HG02981 (cell line): ENCODE results near the gene MOGAT1.
"Not testable (repeated sequence)": the region's sequence is repeated elsewhere in the genome, so short reads cannot be mapped to it uniquely, and the experiment has no call there.

Source experiments
- ATAC-seq: cut with Tn5 transposase; IDR thresholded peaks from one replicate; pipeline ENCODE4 v1.9.1; 2021; ENCODE audit warnings: mild to moderate bottlenecking, moderate library complexity; ENCODE audit not compliant: unreplicated experiment

MOGAT1 gene

GRCh38 chr2:222708274-222708710 is 36.8 kb downstream of the MOGAT1 start:
- no peak for ATAC-seq

- ATAC-seq, result peak; percentile 45
Measured at GRCh38 chr2:222709191-222709891, 37.9 kb downstream of the MOGAT1 start.

GRCh38 chr2:222710736-222711135 is 39.3 kb downstream of the MOGAT1 start:
- ATAC-seq, result no peak

- no peak for ATAC-seq
Measured at GRCh38 chr2:222711315-222711940, 40.0 kb downstream of the MOGAT1 start.

GRCh38 chr2:222713002-222713401 is 41.5 kb downstream of the MOGAT1 start:
- ATAC-seq, result no peak

- ATAC-seq, result no peak
Measured at GRCh38 chr2:222714361-222715241, 43.1 kb downstream of the MOGAT1 start.

GRCh38 chr2:222715742-222716141 is 44.3 kb downstream of the MOGAT1 start:
- no peak for ATAC-seq

GRCh38 chr2:222719787-222720186 is 48.3 kb downstream of the MOGAT1 start:
- ATAC-seq, result not testable (repeated sequence)

DNA sequence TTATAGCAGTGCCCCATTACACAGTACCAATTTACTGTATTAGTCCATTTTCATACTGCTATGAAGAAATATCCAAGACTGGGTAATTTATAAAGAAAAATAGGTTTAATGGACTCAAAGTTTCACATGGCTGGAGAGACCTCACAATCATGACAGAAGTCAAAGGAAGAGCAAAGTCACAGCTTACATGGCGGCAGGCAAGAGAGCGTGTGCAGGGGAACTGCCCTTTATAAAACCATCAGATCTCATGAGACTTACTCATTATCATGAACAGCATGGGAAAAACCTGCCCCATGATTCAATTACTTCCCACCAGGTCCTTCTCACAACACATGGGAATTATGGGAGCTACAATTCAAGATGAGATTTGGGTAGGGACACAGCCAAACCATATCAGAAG is 50.1 kb downstream of the MOGAT1 start:
- not testable (repeated sequence) for ATAC-seq

- peak; percentile 100 for ATAC-seq
Measured at GRCh38 chr2:222722327-222722946, 51.0 kb downstream of the MOGAT1 start.

DNA sequence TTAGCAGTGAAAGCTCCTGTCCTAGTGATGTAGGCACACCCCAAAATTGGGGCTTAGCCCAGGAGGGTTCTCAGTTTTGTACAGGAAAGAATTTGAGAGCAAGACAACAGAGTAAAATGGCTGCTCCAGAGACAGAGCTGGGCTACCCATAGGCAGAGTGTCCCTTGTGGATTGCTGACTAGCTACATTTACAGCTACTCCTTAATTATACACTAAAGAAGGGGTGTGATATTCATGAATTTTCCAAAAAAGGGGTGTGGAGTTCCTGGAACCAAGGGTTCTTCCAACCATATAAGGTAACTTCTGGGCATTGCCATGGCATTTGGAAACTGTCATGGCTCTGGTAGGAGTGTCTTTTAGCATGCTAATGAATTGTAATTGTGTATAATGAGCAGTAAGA is 52.8 kb downstream of the MOGAT1 start:
- no peak for ATAC-seq

DNA sequence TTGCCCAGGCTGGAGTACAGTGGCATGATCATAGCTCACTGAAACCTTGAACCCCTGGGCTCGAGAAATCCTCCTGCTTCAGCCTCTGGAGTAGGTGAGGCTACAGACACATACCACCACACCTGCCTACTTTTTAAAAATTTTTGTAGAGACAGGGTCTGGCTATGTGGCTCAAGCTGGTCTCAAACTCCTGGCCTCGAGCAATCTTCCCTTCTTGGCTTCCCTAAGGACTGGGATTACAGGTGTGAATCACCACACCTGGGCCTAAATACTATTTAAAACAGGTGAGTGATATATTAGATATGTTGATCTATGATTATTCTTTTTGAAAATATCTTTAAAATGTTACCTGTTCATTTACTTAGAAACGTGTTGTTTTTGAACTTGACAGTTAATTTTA is 57.2 kb downstream of the MOGAT1 start:
- peak; percentile 3 for ATAC-seq

GRCh38 chr2:222730366-222730999 is 59.0 kb downstream of the MOGAT1 start:
- ATAC-seq, result peak; percentile 64

GRCh38 chr2:222731201-222731621 is 59.8 kb downstream of the MOGAT1 start:
- no peak for ATAC-seq

- ATAC-seq, result no peak
Measured at GRCh38 chr2:222732489-222733178, 61.2 kb downstream of the MOGAT1 start.

GRCh38 chr2:222733470-222733845 is 62.0 kb downstream of the MOGAT1 start:
- no peak for ATAC-seq

DNA sequence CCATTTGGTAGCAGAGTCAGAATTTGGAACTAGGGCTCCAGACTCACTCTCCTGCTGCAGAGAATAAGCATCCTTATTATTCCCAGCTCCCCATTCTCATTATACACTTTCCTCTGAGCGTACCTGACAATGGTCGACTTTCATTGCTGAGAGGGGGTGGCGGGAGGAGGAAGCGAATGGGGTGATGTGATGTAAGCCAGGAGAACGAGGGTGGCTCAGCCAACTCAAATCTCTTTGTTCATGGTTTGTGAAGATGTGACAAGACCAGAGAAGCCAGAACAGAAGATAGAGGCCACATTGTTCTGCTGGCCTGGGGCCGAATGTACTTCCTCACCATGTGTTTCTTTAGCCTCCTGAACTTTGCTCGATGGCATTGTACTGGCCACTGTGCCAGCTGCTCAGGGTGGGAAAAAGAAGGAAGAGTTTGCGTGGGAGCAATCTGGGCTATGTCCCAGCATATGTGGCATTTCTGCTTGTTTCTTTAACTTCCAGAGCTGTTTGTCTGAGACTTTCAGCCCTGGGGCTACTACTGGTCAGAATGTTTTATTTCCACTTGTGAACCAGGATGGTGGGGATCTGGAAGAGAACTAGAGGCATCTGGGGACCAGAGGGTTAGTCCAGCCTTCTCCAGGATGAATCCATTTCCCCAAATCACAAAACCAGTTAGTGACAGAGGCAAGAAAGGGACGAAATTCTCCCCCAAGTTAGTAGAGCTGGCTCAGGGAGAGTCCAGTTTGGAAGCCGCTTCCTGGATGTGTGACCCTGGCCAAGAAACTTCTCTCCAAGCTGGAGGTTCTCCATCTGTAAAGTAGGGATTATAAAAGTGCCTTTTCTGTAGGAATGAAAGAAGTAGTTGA is 62.6 kb downstream of the MOGAT1 start:
- no peak for ATAC-seq

DNA sequence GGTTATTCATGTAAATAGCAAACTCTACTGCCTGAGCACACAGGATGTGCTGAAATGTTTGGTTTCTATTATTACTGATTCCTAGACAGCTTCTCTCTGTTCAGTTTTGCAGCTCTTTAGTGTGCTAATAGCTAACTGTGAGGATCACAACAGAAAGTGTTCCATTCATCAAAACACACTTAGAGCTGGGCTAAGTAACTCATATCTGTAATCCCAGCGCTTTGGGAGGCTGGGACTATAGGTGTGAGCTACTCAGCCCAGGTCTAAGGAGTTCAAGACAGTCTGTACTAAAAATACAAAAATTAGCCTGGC is 63.2 kb downstream of the MOGAT1 start:
- ATAC-seq, result peak; percentile 76

DNA sequence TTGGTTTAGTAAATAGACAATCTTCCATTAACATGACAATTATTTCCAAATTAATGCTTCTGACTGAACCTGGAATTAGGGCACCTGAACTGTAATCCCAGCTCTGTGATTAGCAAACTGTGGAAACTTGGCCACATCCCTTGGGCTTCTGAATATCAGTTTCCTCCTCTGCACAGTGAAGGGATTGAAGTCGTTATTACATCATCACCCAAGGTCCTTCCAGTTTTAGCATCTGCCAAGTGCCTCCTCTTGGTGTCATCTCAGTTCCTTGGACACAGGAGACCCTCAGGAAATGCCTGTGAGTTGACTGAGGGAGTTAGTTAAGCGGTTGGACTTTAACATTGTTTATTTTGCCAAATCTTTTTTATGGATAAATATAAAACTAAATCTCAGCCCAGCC is 64.8 kb downstream of the MOGAT1 start:
- ATAC-seq, result no peak
